Left ventricle myocardium inferior (tissue), 1 donor: ENCODE data around the gene ARHGAP9. TPM values are rescaled to one million over a fixed set of nuclear protein-coding genes. Genes with fewer than 3 reads are reported as not detected.

Experiments used
- microRNA-seq: library from miRNA; unstranded; fragments of <30 nt; microRNA quantifications from one replicate; pipeline ENCODE4 v1.2.0, GENCODE V29; 2020
- total RNA-seq: library from RNA; stranded (reverse); fragmentation: NEBNext Ultra II Directional; extraction: Animal tissue kit (Norgen Biotek cat#: 25700); gene quantifications from one replicate; pipeline ENCODE4 v1.2.1, GENCODE V29; 2021
- donor health status: DM: no; HTN: yes; CAD: no; lungs with severe emphysema.

ARHGAP9 gene
- total RNA-seq, 1 donor from 2014 or later: 4.2 TPM

Small RNAs within 50 kb of the gene (microRNA-seq; reads per million reads assigned to microRNA genes)
- not detected for gene MIR616
- gene MIR6758: not detected

Other genes starting within 250 kb of the ARHGAP9 start
- 0.69 TPM for gene STAC3, start 228.7 kb downstream of the ARHGAP9 start, total RNA-seq
- gene R3HDM2, start 48.8 kb downstream of the ARHGAP9 start, total RNA-seq: 63.1 TPM
- gene INHBC, start 45.1 kb downstream of the ARHGAP9 start, total RNA-seq: not detected
- not detected for gene INHBE, start 24.6 kb downstream of the ARHGAP9 start, total RNA-seq
- gene GLI1, start 20.1 kb downstream of the ARHGAP9 start, total RNA-seq: 0.93 TPM
- 73.1 TPM for gene MARS1, start 8.2 kb upstream of the ARHGAP9 start, total RNA-seq
- gene DDIT3, start 40.6 kb upstream of the ARHGAP9 start, total RNA-seq: 20.4 TPM
- gene MBD6, start 43.0 kb upstream of the ARHGAP9 start, total RNA-seq: 33.1 TPM
- 87.8 TPM for gene DCTN2, start 67.3 kb upstream of the ARHGAP9 start, total RNA-seq
- gene KIF5A, start 70.2 kb upstream of the ARHGAP9 start, total RNA-seq: 0.08 TPM
- gene PIP4K2C, start 111.3 kb upstream of the ARHGAP9 start, total RNA-seq: 12.3 TPM
- 22.3 TPM for gene DTX3, start 125.0 kb upstream of the ARHGAP9 start, total RNA-seq
- gene ARHGEF25, start 131.6 kb upstream of the ARHGAP9 start, total RNA-seq: 9.7 TPM
- gene B4GALNT1, start 153.3 kb upstream of the ARHGAP9 start, total RNA-seq: 4.7 TPM
- gene OS9, start 214.3 kb upstream of the ARHGAP9 start, total RNA-seq: 112 TPM